BJ (cell line): ENCODE measurements around the gene SHROOM3. TPM values are rescaled to one million over a fixed set of nuclear protein-coding genes. Genes with fewer than 3 reads are reported as not detected.

Source experiments
- CTCF ChIA-PET: fragments of 350-600 bp; formaldehyde crosslinking; extraction: SDS; loops from one replicate; lab custom pipeline; 2021; ENCODE audit warnings: antibody characterized with exemption, inconsistent platforms; lab: Yijun Ruan, JAX
- POLR2A ChIA-PET: fragments of 300-600 bp; sonication (Branson Sonifier 250); formaldehyde crosslinking; extraction: SDS; loops from one replicate; lab custom pipeline; 2021; ENCODE audit warnings: antibody characterized with exemption; lab: Charles Lee
- DNase-seq: peaks from one replicate; pipeline ENCODE4 v3.0.0-alpha.2; 2011; ENCODE audit warnings: low read depth
- H3K27me3 ChIP-seq: 2 replicates; pipeline ENCODE4 v1.6.0; 2011; ENCODE audit warnings: low read length; ENCODE audit not compliant: control insufficient read depth, insufficient read depth
- H3K36me3 ChIP-seq: 2 replicates; pipeline ENCODE4 v1.5.1; 2011; ENCODE audit warnings: low read length; ENCODE audit not compliant: control insufficient read depth, insufficient read depth
- H3K4me3 ChIP-seq: 2 replicates; pipeline ENCODE4 v1.5.1; 2011; ENCODE audit warnings: low read depth, mild to moderate bottlenecking, control low read depth, low read length
- CTCF ChIP-seq: IDR thresholded peaks from 2 replicates; pipeline ENCODE4 v1.5.1; 2011; ENCODE audit warnings: low read depth, mild to moderate bottlenecking, control low read depth, inconsistent platforms, low read length, moderate library complexity; ENCODE audit not compliant: insufficient read depth
- polyA plus RNA-seq: library from polyadenylated mRNA; depleted of rRNA; stranded (reverse); fragments of >200 nt; gene quantifications from 2 replicates; pipeline ENCODE4 v1.2.3, GENCODE V29; 2011

Gene SHROOM3
- polyA plus RNA-seq, 1 experiment: 46.1 TPM

GRCh38 chr4:76622126-76622525, 187.1 kb downstream of the SHROOM3 start:
- no peak for TF ChIP-seq CTCF
- Histone ChIP-seq H3K27me3 (no peaks in the 10 kb centered on the region), H3K36me3 (no peaks in the 10 kb centered on the region), H3K4me3 (no peak overlapping the region)
- ChIA-PET POLR2A (interaction anchor here (1.0 kb wide), 1 partner anchor 116 kb away, joined by 5 read pairs; no protein-coding TSS in a partner anchor), CTCF (no interaction called here)
- peak; percentile 34 for DNase-seq

GRCh38 chr4:76622717-76623116, 187.7 kb downstream of the SHROOM3 start:
- Histone ChIP-seq H3K27me3 (no peaks in the 10 kb centered on the region), H3K4me3 (no peak overlapping the region), H3K36me3 (no peaks in the 10 kb centered on the region)
- DNase-seq: no peak
- POLR2A ChIA-PET: interaction anchor here (0.6 to 1.0 kb wide), 2 partner anchors 68 to 115 kb away, joined by 5 read pairs; no protein-coding TSS in a partner anchor
- no peak for TF ChIP-seq CTCF
- CTCF ChIA-PET: interaction anchor here (1.2 kb wide), 1 partner anchor 9 kb away, joined by 4 read pairs; no protein-coding TSS in a partner anchor

- no peaks in the 10 kb centered on the region for H3K27me3 ChIP-seq
- ChIA-PET POLR2A (interaction anchor here (0.6 to 1.4 kb wide), 6 partner anchors 14 to 131 kb away, joined by 3 to 5 read pairs (median 4); no protein-coding TSS in a partner anchor), CTCF (interaction anchor here (0.6 to 1.5 kb wide), 4 partner anchors 10 to 114 kb away, joined by 3 to 4 read pairs (median 3); no protein-coding TSS in a partner anchor)
- H3K4me3 ChIP-seq: no peak overlapping the region
- TF ChIP-seq CTCF: no peak
- DNase-seq: peak; percentile 47
- H3K36me3 ChIP-seq: no peaks in the 10 kb centered on the region
These were observed 188.4 kb downstream of the SHROOM3 start for GRCh38 chr4:76623217-76624045.

GRCh38 chr4:76624241-76624681, 189.2 kb downstream of the SHROOM3 start:
- no peaks in the 10 kb centered on the region for H3K36me3 ChIP-seq
- ChIA-PET CTCF (interaction anchor here (1.2 to 1.5 kb wide), 2 partner anchors 12 to 114 kb away, joined by 3 read pairs; no protein-coding TSS in a partner anchor), POLR2A (interaction anchor here (0.6 to 1.4 kb wide), 5 partner anchors 13 to 294 kb away, joined by 3 read pairs; no protein-coding TSS in a partner anchor)
- TF ChIP-seq CTCF: no peak
- H3K4me3 ChIP-seq: peak overlapping the region; percentile 8; the same call in 1 of the 2 replicates
- no peaks in the 10 kb centered on the region for H3K27me3 ChIP-seq
- DNase-seq: peak; percentile 97
